ENCODE results near the gene SZT2. TPM values are rescaled to one million over a fixed set of nuclear protein-coding genes. Genes with fewer than 3 reads are reported as not detected.
"Not testable (repeated sequence)": the region's sequence is repeated elsewhere in the genome, so short reads cannot be mapped to it uniquely, and the experiment has no call there.

The SZT2 gene
- total RNA-seq, 4 donors from 2014 or later = 26.4 to 61.9 (median 36.7) TPM

DNA sequence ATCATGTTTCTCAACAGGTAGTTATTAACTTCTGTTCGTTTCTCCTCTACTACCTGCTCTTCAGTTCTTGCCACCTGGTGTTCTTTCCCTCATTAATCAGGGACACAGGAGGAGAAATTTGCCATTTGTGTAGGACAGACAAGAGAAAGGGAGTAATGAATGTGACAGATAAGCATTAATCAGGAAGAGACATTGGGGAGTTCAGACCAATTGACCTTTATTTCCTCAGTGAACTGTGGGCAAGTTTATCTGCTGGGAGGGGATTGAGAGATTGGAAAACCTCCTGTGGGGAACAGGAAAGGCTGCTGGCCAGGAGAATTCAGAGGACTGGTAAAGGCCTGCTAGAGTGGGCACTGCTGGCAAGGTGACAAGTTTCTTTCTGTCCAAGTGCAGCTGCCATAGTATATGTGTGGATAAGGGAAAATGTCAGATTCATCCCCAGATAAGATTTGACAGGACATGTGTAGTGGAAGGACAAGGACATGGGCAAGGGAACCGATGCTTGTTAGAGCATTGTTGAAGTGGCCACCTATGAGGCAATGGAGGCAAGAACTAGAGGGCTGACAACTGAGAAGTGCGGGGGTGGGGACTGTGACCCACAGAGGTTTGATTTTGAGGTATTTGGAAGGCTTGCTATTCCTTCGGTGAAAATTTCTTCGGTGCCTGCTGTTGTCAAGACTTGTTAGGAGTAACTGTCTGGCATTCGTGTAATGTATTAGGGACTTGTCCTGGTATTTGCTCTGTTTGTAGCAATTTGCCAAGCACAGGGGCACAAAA lies 12.6 kb downstream of the SZT2 start:
- DNase-seq (ENCODE audit: low spot score) (no peak), ATAC-seq (ENCODE audit: low FRiP score) (no peak)
- no peak for TF ChIP-seq CTCF (IDR thresholded peaks at IDR 0.05)

DNA sequence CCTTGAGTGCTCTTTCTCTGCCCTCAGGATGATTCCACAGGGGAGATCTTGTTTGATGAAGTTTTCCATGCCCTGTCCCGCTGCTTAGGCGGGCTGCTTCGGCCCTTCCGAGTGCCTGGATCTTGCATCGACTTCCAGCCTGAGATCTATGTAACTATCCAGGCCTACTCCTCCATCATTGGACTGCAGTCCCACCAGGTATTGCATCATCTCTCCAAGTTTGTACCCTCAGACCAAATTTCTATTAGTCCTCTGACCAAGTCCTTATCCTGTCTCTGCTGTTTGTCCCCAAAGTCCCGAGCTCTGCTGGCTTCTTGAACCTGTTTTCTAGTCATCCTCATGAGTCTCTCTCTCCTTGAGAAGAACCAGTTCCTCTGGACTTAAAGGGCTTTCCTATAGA lies 14.7 kb downstream of the SZT2 start:
- TF ChIP-seq CTCF (IDR thresholded peaks at IDR 0.05) = no peak
- ATAC-seq (ENCODE audit: low FRiP score) (no peak), DNase-seq (ENCODE audit: low spot score) (no peak)

DNA sequence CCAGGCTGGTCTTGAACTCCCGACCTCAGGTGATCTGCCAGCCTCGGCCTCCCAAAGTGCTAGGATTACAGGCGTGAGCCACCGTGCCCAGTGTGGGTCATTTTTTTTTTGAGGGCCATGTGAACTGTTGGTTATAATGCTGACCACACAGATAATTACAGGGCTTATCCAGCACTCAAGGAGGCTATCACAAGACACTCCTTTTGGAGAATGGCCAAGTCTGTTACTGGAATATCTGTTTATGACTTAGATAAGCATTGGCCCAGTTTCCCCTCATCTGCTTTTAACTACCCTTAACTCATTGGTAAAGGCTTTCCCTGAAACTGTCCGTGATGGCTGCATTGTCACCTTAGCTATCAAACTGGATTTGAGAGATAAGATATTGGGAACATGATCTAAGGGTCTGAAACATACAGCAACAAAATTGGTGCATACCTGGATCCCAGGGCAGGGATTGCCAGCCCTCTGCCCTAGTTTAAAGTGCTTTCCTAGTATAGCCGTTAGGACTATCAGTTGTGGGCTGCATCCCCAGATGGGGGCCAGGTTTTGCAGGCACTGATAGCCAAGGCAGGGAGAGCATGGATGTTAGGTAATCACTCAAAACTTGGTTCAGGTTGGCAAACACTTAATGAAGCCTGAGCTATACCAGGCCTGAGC lies 15.6 kb downstream of the SZT2 start:
- ATAC-seq (ENCODE audit: low FRiP score) (peak; percentile 63), DNase-seq (ENCODE audit: low spot score) (no peak)
- no peak for TF ChIP-seq CTCF (IDR thresholded peaks at IDR 0.05)

DNA sequence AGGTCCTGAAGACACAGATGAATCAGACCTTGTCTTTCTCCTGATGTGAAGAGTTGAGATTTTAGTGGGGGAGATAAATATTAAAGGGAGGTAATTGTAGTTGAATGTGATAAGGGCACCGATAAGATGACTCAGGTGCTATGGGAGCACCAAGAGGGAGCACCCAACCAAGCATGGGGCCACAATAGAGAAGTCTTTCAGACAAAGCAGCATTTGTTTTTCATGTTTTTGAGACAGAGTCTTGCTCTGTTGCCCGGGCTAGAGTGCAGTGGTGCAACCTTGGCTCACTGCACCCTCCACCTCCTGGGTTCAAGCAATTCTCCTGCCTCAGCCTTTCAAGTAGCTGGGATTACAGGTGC lies 16.2 kb downstream of the SZT2 start:
- ATAC-seq (ENCODE audit: low FRiP score) (no peak), DNase-seq (ENCODE audit: low spot score) (no peak)

DNA sequence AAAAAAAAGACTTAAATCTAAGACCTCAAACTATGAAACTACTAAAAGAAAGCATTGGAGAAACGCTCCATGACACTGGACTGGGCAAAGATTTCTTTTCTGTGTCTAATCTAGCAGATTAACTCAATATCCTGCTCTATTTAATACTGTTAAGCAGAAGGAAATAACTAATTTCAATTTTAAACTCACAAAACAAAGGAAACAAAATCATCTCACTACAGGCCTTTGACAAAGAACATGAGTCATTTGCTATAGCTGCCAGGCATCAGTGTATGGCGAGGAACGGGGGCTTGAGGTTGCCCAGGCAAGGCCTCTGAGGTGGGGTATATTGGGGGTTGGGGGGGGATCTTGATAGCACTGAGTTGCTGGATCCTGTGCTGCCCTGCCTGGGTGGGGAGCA lies 20.9 kb downstream of the SZT2 start:
- ATAC-seq (ENCODE audit: low FRiP score) (no peak), DNase-seq (ENCODE audit: low spot score) (no peak)
- TF ChIP-seq CTCF (IDR thresholded peaks at IDR 0.05) = no peak

More for the DNA sequence above, 16.2 kb downstream of the SZT2 start:
- no peak for TF ChIP-seq CTCF (IDR thresholded peaks at IDR 0.05)

DNA sequence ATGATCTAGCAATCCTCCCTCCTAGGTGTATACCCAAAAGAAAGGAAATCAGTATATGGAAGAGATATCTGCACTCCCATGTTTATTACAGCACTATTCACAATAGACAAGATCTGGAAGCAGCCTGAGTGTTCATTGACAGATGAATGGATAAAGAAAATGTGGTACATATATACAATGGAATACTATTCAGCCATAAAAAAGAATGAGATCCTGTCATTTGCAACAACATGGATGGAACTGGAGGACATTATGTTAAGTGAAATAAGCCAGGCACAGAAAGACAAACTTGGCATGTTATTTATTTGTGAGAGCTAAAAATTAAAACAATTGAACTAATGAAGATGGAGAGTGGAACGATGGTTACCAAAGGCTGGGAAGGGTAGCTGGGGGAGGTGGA lies 23.7 kb downstream of the SZT2 start:
- DNase-seq (ENCODE audit: low spot score); ATAC-seq (ENCODE audit: low FRiP score): not testable (repeated sequence)

GRCh38 chr1:43414634-43415223 lies 25.0 kb downstream of the SZT2 start:
- TF ChIP-seq CTCF (IDR thresholded peaks at IDR 0.05) = peak in 1 of 3 donors; percentile 38
- DNase-seq (ENCODE audit: low spot score) = peak; percentile 65
- peak; percentile 74 for ATAC-seq (ENCODE audit: low FRiP score)
